Right lobe of liver (tissue), 6 donors: Measurements from ENCODE around the gene ZNF646. TPM values are rescaled to one million over a fixed set of nuclear protein-coding genes. Genes with fewer than 3 reads are reported as not detected.

Source experiments
- ATAC-seq, 4 donors: fragments of 200-7000 bp; cut with Tn5 transposase; one replicate each; pipeline ENCODE4 v1.9.1; 2020; ENCODE audit warnings: mild to moderate bottlenecking in 4 of 4, moderate library complexity in 4 of 4
- DNase-seq, 3 donors: peaks; one replicate each; pipeline ENCODE4 v3.0.0-alpha.2; 2020
- H3K27ac ChIP-seq, 3 donors: fragments of 200-600 bp; one replicate each; pipeline ENCODE4 v1.8.0; 2022
- H3K27me3 ChIP-seq, 2 donors: fragments of 200-600 bp; one replicate each; pipeline ENCODE4 v1.8.0; 2022
- H3K36me3 ChIP-seq, 4 donors: fragments of 200-600 bp; sonication (generic) in 1 of 4; one replicate each; pipeline versions ENCODE4 v1.5.1 to v1.8.0; 2017 to 2022; ENCODE audit warnings: control low read depth in 1 of 4
- H3K4me1 ChIP-seq, 4 donors: fragments of 200-600 bp; sonication (generic) in 1 of 4; one replicate each; pipeline versions ENCODE4 v1.5.1 to v1.8.0; 2017 to 2022; ENCODE audit warnings: control low read depth in 1 of 4
- H3K4me3 ChIP-seq, 3 donors: fragments of 200-600 bp; one replicate each; pipeline ENCODE4 v1.8.0; 2022
- H3K9me3 ChIP-seq, 4 donors: fragments of 200-600 bp; sonication (generic) in 1 of 4; one replicate each; pipeline versions ENCODE4 v1.5.1 to v1.8.0; 2017 to 2022; ENCODE audit warnings: control low read depth in 1 of 4
- CTCF ChIP-seq, 4 donors: fragments of 200-600 bp in 3 of 4; fragments of 450-650 bp in 1 of 4; IDR thresholded peaks; one replicate each; pipeline versions ENCODE4 v1.5.1 to v1.8.0; 2016 to 2022; ENCODE audit warnings: antibody characterized with exemption in 4 of 4, mild to moderate bottlenecking in 2 of 4
- POLR2A ChIP-seq: fragments of 450-650 bp; IDR thresholded peaks from one replicate; pipeline ENCODE4 v1.6.1; 2017; ENCODE audit warnings: antibody characterized with exemption, mild to moderate bottlenecking
- WGBS: methylation state at CpG from one replicate; pipeline ENCODE4 v1.1.6; 2018; ENCODE audit warnings: low coverage, low lambda C conversion rate; ENCODE audit not compliant: insufficient coverage; ENCODE audit errors: missing lambda C conversion rate; 5-methylcytosine and 5-hydroxymethylcytosine counted together
- intact Hi-C, 2 donors: fragments of 100-400 bp; cut with DNase I; formaldehyde crosslinking; loops; one replicate each; pipeline versions ENCODE4 v1.11.2 to v1.14.1; 2022
- total RNA-seq, 6 experiments: library from RNA; depleted of rRNA in 2 of 6; stranded (reverse); fragments of >200 nt in 2 of 6; fragmentation: NEBNext Ultra II Directional in 3 of 6; extraction: Animal tissue kit (Norgen Biotek cat#: 25700) in 3 of 6; gene quantifications; one replicate each; pipeline versions ENCODE4 v1.1.0 to v1.2.4, GENCODE V29; 2016 to 2023
- donor health status: DM: no; HTN: yes; CAD: no.
- donor health status: DM: no; HTN: no; CAD: no.
- donor health status: DM: no; HTN: no; CAD: no.
- donor health status: DM: no; HTN: yes; CAD: no.
- donor health status: DM: no; HTN: yes; CAD: no.

The ZNF646 gene
- total RNA-seq, 6 experiments from 2014 or later = 4.2 to 5.0 (median 4.5) TPM

DNA sequence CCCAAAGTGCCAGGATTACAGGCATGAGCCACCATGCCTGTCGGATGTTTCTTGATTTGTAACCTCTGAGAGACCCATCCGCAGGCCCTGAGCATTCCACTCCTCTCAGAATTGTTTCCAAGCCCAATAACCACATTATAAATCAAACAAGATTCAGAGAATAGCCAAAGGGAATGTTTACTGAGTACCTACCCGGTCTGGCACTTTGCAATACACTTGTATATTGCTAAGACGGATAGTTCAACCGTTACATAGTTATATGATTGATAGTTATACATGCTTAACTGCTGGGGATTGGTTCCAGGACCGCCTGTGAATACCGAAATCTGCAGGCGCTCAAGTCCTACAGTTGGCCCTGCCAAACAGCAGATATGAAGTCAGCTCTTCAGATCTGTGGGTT lies 40.2 kb downstream of the ZNF646 start:
- H3K27me3 ChIP-seq = no peaks in the 10 kb centered on the region
- H3K36me3 ChIP-seq = peaks cover 0 to 14% (median 1%) of the 10 kb centered on the region in 4 donors
- no peaks in the 10 kb centered on the region for H3K9me3 ChIP-seq
- TF ChIP-seq POLR2A (no peak), CTCF (IDR thresholded peaks at IDR 0.05) (no peak)
- intact Hi-C loops = no loop called here
- peak overlapping the region in 1 of 3 donors; percentile 3 for H3K4me3 ChIP-seq
- H3K4me1 ChIP-seq = peaks cover 0 to 70% (median 28%) of the 10 kb centered on the region in 4 donors
- ATAC-seq = no peak
- WGBS = 51% methylated on average over 8 of the region's 8 CpGs
- DNase-seq = no peak
- peak overlapping the region in 2 of 3 donors; percentile 62 to 74 for H3K27ac ChIP-seq

DNA sequence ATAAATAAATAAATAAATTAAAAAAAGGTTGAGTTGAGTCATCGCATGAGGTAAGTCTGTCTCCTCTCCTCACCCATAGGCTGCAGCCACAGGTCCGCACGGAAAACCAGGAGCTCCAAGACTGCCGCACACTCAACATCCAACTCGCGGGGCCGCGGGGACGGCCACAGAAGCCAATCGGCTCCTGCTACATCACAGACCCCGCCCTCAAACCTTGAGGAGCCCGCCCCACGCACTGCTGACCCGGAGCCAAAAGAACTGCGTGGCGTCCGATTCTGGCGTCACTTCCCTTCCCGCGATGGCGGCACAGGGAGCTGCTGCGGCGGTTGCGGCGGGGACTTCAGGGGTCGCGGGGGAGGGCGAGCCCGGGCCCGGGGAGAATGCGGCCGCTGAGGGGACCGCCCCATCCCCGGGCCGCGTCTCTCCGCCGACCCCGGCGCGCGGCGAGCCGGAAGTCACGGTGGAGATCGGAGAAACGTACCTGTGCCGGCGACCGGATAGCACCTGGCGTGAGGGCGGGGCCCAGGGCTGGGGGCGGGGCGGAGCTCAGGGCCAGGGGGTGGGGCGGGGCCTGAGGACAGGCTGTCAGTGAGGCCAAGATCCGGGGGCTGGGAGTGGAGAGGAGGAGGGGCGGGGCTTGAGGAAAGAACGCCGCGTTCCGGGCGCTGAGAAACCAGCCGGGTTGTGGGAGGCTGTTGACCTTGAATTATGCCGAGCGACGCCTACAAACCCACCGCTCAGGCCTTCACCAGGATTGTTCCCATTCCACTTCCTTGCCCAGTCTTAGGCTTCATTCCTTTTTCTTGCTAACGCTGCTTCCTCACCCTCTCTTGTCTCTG lies 43.4 kb downstream of the ZNF646 start, which contains the start of gene KAT8:
Gene KAT8 (plus strand): TSS at position 281 of the 839 bp plus-strand sequence. CDS start 18 bp downstream, at position 299.
- DNase-seq = peak; percentile 98 to 99 (median 99)
- peaks cover 0 to 26% (median 11%) of the 10 kb centered on the region in 4 donors for H3K36me3 ChIP-seq
- H3K4me1 ChIP-seq = peaks cover 0 to 39% (median 21%) of the 10 kb centered on the region in 4 donors
- no peaks in the 10 kb centered on the region for H3K9me3 ChIP-seq
- no peaks in the 10 kb centered on the region for H3K27me3 ChIP-seq
- TF ChIP-seq POLR2A = peak; percentile 93
- TF ChIP-seq CTCF (IDR thresholded peaks at IDR 0.05) = no peak
- peak within 1 kb of the TSS; percentile 86 to 90 (median 90) for H3K27ac ChIP-seq
- peak; percentile 90 to 97 (median 92) for ATAC-seq
- H3K4me3 ChIP-seq = peak within 1 kb of the TSS; percentile 75 to 85 (median 76)
- intact Hi-C loops = no loop called here
- 1% methylated on average over 15 of the region's 68 CpGs for WGBS

DNA sequence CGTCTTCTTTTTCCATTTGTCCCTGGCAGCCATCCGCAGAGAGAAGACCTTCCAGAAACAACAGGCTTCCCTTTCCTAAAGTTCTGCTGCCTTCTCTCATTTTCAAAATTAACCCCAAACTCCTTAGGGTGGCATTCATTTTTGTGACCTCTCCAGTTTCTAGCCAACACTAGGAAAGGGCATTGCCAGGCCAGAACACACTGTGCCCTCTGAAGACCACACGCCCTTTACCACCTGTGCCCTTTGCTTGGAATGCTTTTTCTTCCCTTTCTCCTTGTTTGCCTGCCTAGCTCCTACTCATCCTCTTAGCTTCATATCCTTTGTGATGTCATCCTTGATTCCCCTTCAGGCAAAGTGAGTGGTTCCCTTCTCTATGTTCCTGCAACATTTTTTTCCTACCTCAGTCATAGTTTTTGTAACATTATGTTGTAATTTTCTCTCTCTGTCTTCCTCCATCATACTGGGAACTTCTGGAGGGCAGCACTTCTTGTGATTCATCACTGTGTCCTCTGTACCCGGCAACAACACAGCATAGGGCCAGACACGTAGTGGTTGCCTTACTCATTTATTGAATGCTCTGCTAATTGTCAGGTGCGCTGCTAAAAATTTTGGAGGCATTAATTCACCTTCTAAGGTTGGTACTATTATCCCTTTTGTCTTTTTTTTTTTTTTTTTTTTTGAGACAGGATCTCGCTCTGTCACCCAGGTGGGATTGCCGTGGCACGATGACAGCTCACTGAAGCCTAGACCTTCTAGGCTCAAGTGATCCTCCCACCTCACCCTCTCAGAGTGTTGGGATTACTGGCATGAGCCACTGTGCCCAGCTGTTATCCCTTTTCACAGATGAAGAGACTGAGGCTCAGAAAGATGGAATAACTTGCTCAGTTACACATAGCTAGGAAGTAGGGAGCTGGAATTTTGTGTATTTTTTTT lies 44.3 kb downstream of the ZNF646 start:
- Histone ChIP-seq H3K4me3 (peak overlapping the region; percentile 75 to 85 (median 76)), H3K36me3 (peaks cover 0 to 34% (median 11%) of the 10 kb centered on the region in 4 donors), H3K27ac (peak overlapping the region; percentile 86 to 90 (median 90)), H3K9me3 (no peaks in the 10 kb centered on the region), H3K27me3 (no peaks in the 10 kb centered on the region), H3K4me1 (peaks cover 0 to 31% (median 13%) of the 10 kb centered on the region in 4 donors)
- TF ChIP-seq POLR2A = no peak
- TF ChIP-seq CTCF (IDR thresholded peaks at IDR 0.05) = no peak
- peak in 1 of 4 donors; percentile 2 for ATAC-seq
- intact Hi-C loops = no loop called here
- no peak for DNase-seq
- WGBS = 48% methylated on average over 9 of the region's 9 CpGs

DNA sequence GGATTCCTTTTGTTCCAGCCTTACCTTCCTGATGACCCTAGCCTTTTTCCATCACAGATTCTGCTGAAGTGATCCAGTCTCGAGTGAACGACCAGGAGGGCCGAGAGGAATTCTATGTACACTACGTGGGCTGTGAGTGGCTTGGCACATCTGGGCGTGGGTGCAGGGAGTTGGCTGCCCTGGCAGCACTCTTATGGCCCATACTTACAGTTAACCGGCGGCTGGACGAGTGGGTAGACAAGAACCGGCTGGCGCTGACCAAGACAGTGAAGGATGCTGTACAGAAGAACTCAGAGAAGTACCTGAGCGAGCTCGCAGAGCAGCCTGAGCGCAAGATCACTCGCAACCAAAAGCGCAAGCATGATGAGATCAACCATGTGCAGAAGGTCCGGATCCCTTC lies 45.9 kb downstream of the ZNF646 start:
- intact Hi-C loops = no loop called here
- Histone ChIP-seq H3K4me3 (no peak overlapping the region), H3K27me3 (no peaks in the 10 kb centered on the region), H3K4me1 (peaks cover 0 to 15% (median 6%) of the 10 kb centered on the region in 4 donors), H3K36me3 (peaks cover 0 to 39% (median 11%) of the 10 kb centered on the region in 4 donors), H3K9me3 (no peaks in the 10 kb centered on the region), H3K27ac (no peak overlapping the region)
- ATAC-seq (no peak), DNase-seq (no peak)
- WGBS = 98% methylated on average over 11 of the region's 16 CpGs
- TF ChIP-seq POLR2A = no peak
- no peak for TF ChIP-seq CTCF (IDR thresholded peaks at IDR 0.05)
